ENCODE data around the gene CNTNAP4.

The CNTNAP4 gene

DNA sequence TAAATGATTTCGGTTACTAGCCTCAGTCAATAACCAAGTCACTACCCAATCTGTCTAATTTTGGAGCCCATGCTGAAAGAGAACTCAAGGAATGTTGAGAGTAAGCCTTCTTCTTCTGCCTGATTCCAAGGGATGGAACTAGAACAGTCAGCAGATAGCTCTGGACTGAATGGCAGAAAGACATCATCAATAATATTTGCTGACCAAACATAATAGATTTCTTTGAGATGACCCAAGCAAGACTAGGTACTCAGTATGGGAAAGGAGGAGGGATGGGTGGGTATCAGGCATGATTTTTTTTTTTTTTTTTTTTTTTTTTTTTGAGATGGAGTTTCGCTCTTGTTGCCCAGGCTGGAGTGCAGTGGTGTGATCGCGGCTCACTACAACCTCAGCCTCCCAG lies 330.1 kb downstream of the CNTNAP4 start:
- no peaks in the 10 kb centered on the region for H3K27me3 ChIP-seq (ENCODE audit: insufficient read depth, low read length)
- no peak overlapping the region for H2AFZ ChIP-seq (ENCODE audit: low read depth, low read length)
- H3K4me3 ChIP-seq (ENCODE audit: low read length) = no peak overlapping the region
- H3K4me1 ChIP-seq (ENCODE audit: insufficient read depth, low read length) = no peaks in the 10 kb centered on the region
- H3K9me3 ChIP-seq (ENCODE audit: low read length) = no peaks in the 10 kb centered on the region
- no peaks in the 10 kb centered on the region for H3K36me3 ChIP-seq (ENCODE audit: insufficient read depth, low read length)
